ENCODE data around the gene MALT1.
"Not testable (repeated sequence)": the region's sequence is repeated elsewhere in the genome, so short reads cannot be mapped to it uniquely, and the experiment has no call there.

Gene MALT1, protein sequence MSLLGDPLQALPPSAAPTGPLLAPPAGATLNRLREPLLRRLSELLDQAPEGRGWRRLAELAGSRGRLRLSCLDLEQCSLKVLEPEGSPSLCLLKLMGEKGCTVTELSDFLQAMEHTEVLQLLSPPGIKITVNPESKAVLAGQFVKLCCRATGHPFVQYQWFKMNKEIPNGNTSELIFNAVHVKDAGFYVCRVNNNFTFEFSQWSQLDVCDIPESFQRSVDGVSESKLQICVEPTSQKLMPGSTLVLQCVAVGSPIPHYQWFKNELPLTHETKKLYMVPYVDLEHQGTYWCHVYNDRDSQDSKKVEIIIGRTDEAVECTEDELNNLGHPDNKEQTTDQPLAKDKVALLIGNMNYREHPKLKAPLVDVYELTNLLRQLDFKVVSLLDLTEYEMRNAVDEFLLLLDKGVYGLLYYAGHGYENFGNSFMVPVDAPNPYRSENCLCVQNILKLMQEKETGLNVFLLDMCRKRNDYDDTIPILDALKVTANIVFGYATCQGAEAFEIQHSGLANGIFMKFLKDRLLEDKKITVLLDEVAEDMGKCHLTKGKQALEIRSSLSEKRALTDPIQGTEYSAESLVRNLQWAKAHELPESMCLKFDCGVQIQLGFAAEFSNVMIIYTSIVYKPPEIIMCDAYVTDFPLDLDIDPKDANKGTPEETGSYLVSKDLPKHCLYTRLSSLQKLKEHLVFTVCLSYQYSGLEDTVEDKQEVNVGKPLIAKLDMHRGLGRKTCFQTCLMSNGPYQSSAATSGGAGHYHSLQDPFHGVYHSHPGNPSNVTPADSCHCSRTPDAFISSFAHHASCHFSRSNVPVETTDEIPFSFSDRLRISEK

DNA sequence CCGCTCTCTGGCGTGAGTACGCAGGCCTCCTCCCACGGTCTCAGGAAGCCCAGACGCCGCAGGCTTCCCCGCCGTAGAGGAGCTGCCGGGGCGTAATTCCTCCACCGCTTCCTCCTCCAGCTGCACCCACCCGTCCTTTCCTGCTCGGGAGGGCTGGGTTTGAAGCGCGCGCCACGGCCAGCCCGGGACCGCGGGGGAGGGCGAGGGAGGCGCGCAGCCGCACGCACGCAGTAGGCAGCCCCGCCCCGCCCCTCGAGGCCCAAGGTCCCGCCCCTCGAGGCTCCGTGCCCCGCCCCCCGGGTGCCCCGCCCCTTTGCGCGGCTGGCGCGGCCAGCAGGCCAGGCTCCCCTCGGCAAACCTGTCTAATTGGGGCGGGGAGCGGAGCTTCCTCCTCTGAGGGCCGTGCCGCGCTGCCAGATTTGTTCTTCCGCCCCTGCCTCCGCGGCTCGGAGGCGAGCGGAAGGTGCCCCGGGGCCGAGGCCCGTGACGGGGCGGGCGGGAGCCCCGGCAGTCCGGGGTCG is at the start of gene MALT1:
MALT1 (plus strand) TSS at position 355 of the 521 bp plus-strand sequence. CDS start 179 bp downstream, outside the sequence.
- peak; percentile 87 to 89 for ATAC-seq

DNA sequence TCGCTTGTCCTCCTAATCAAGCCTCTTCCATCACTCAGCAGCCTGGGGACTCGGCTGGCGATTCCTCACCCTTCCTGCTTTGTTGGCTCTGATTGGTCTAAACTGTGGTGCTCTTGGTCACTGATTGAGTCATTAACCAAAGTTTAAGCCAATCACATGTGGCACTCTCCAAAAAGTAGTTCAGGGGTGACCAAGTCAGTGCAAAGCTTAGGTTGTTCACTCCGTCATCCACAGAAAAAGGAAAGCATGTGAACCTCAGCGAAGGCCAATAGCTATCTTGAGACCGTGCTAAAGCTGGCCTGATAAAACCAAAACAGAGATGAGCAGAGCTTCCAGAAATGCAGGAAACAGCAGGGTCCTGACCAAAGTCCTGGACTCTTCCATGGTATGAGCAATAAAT is 47.3 kb upstream of the MALT1 start:
- ATAC-seq = no peak

DNA sequence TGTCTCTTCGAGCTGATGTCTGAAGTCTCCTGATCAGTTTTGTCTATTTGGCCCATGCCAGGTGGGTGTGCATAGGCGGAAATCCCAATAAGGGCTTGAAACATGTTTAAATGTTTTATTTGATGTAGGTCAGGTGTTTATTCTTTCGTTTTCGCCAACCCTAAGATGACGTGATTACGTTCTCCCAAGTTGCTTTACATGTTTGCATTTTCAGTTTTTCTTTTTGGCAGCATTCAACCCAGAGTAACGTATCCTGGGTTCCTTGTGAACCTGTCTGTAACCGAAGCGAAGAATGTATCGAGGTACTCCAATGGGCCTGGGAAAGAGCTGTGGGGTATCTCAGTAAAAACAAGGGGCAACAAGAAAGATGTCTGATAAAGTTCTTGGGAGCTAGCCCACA is 45.4 kb upstream of the MALT1 start:
- no peak for ATAC-seq

DNA sequence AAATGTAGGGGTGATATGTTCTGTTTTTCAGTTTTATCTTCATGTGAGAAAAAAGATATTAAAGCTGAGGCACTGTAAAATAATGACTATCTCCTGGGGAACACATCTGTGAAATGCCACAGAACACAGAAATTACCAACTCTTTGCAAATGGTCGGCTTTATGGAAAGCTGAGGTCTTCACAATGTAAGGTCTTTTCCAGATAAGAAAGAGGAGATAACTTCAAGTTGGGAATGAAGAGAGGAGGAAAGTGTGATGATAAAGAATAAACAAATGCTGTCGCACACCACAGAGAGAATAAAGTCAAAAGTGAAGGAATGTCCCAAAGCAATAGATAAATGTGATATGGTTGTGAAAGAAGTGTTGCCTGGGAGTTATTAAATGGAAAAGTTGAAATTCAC is 41.2 kb upstream of the MALT1 start:
- ATAC-seq = no peak

DNA sequence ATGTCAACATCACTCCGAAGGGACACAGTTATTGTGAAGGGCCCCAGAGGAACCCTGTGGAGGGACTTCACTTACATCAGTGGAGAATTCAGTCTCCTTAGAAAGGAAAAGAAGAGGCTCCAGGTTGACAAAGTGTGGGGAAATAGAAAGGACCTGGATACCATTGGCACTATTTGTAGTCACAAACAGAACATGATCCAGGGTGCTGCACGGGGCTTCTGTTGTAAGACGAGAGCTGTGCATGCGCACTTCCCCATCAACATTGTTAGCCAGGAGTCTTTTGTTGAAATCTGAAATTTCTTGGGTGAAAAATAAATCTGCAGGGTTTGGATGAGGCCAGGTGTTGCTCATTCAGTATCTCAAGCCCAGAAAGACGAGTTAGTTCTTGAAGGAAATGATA is 40.0 kb upstream of the MALT1 start:
- no peak for ATAC-seq

DNA sequence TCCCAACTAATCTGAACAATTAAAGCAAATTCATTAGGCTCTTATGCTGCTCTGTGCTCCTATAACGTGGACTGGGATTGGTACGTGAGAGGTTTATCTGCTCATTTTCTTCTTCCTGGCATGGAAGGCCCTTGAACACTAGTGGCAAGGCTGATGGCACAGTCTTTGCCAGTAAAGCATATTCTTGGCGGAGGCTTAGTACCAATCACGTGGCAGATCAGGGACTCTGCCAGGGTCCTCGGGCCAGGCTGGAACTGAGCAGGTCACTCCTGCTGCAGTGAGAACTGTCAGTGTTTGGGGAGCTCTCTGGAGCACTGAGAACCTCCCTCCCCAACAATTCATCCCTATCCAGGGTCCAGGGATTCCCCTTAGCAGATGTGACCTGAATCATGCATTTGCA is 38.7 kb upstream of the MALT1 start:
- no peak for ATAC-seq

DNA sequence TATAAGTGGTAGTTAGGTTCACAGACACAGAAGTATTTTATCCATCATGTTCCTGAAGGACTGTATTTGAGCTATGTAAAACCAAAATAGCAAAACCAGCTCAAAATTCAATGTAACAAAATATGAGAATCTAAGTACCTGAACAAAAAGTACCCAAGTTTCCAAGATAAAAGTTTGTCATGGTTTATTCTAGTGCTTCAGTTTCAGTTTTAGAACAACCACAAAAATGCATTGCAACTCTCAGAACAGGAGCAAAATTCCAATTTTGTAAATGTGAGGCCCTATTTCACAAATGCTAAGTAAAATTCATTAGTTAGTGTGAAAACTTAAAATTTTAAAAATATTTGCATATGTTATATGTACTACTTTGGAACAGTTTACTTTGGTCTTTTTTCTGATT is 37.4 kb upstream of the MALT1 start:
- ATAC-seq = no peak

DNA sequence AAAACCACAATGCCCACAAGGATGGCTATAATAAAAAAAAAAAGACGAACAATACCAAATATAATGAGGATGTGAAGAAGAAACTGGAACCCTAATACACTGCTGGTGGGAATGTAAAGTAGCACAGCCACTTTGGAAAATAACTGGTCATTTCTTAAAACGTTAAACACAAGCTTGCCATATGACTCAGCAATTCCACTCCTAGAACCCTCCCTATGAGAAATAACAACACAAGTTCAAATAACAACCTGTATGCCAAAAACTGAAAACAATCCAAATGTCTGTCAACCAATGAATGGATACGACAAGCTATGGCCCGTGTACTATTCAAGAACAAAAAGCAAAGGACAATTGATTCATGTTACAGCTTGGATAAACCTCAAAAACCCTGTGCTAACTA is 35.4 kb upstream of the MALT1 start:
- no peak for ATAC-seq

DNA sequence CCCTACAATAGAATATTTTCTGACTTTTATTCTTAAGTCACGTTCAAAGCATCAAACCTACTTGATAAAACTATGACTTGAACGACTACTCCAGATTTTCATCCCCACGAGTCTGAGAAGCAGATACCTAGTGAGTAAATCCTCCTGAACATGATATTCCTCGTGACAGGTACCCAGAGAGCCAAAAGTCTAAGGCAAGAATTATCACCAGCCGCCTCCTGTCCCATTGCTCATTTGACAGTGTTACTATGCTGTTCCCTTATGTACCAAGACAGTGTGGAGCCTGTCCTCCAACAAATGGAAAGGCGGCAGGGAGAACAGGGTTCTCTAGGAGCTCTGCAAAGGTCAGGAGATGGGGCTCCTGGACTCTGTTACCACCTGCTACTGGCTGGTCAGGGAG is 34.1 kb upstream of the MALT1 start:
- no peak for ATAC-seq

DNA sequence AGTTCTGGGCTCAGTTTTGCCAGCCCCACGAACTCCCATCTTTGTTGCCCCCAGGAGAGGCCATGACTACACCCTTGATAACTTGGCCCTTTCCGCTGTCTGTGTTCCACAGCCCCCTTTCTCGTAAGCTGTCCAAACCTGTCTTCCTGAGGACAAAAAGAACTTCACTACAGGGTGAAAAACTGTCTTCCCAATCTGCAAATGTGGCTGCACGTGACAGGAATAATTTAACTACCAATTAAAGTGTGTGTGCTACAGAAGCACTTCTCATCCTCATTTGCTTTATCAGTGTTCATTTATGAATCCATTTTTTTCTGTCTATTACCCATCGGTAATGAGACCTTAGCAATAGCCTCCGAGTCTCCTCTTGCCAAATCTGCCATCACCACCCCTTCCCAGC is 33.3 kb upstream of the MALT1 start:
- no peak for ATAC-seq

DNA sequence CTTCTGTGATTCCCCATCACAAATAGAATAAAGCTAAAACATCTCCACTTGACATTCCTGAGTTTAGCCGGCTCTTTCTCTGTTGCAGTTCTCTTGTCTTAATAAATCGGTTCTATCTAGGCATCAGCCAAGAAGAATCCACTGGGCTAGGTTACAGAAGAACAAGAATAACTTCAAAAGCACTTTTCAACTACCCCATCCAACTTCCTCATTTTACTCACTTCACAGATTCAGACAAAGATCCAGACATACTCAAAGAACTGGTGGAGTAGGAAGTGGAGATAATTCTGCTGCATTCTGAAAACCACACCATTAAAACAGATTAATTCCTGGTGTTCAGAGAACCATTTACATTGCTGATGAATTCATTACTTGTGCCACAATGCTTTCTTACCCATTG is 32.8 kb upstream of the MALT1 start:
- ATAC-seq = no peak

DNA sequence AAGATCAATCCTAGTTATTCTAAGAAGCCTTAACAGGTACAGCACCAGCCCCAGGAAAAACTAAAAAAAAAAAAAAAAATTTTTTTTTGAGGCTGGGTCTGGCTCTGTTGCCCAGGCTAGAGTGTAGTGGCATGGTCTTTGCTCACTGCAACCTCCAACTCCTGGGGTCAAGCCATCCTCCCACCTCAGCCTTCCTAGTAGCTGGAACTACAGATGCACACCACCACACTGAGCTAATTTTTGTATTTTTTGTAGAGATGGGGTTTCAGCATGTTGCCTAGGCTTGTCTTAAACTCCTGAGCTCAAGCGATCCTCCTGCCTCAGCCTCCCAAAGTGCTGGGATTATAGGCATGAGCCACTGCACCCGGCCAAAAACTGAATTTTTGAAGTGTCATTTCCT is 32.0 kb upstream of the MALT1 start:
- no peak for ATAC-seq

DNA sequence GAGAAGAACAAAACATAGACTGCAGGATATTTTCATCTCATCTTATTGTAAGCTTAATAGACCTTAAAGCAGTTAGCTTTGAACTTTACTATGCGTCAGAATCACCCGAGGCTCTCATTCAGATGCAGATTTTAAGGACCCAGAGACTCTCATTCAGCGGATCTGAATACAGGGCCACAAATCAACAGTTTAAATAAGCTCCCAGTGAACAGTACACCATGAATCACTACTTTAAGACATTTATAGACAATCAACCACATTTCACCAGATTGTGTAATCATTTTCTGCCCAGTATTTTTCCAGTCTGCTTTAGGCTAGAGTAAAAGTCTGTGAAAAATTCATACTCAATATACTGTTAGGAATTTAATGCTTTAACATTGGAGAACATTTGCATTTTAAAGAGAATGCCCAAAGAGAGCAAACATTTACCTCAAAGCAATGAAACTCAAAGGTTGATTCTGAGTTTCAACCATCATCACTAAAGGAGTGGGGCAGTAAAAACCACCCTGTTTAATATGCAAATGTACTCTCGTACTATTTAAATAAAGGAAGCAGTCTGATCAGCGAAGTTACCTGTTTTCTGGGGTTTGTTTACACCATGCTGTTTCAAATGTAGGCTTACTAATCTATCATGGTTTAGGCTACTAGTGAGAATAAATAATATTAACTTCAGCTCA is 31.4 kb upstream of the MALT1 start:
- peak; percentile 79 to 82 for ATAC-seq

DNA sequence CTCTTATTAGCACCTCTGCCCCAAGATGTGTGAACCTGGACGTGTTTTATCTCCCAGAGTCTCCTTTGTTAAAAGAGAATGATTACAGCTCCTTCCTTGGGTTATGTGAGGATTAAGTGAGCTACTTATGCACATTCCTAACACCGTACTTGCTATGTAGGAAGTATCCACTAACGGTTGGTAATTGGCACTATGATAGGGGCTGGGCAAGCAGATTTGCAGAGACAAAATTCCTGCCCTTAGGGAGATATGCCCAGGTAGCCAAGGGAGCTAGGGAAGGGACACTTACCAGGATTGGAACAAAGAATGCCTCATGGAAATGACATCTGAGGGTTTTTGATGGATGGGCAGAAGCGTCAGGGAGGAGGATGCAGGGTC is 30.8 kb upstream of the MALT1 start:
- no peak for ATAC-seq

DNA sequence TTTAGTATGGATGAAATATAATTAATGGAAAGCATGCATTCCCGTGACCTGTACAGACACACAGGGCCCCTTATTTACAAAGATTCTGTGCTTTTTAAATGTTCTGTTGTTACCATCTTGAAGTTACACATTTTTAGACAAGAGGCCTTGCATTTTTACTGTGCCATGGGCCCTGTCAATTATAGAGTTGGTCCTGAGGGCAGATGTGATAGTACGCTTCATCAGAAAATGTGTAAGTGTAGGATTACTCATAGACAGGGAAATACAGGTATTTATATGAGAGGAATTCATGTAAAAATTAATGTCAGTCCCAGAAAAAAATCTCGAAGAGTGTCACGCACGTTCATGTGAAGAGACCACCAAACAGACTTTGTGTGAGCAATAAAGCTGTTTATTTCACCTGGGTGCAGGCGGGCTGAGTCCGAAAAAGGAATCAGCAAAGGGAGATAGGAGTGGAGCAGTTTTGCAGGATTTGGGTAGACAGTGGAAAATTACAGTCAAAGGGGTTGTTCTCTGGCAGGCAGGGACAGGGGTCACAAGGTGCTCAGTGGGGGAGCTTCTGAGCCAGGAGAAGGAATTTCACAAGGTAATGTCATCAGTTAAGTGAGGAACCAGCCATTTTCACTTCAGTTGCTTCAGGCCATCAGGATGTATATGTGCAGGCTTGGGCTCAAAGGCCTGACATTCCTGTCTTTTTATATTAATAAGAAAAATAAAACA is 30.2 kb upstream of the MALT1 start:
- no peak for ATAC-seq

DNA sequence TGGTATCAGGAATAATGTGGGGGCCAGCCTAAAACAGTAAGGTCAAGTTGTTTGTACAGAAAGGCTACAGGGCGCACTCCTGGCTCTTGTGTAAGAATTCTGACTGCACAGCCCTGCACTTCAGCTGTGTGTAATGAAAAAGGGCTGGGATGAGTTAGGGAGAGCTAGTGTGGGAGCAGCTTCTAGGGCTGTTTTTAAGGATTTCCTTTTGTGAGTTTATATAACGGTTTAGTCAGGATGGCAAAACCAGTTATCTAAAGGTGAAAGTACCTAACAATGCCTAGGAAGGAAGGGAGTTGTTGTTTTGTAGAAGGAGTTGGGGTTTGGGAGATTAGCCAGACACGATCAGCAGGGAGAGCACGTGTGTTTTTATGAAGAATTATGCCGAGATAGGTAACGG is 27.7 kb upstream of the MALT1 start:
- not testable (repeated sequence) for ATAC-seq

DNA sequence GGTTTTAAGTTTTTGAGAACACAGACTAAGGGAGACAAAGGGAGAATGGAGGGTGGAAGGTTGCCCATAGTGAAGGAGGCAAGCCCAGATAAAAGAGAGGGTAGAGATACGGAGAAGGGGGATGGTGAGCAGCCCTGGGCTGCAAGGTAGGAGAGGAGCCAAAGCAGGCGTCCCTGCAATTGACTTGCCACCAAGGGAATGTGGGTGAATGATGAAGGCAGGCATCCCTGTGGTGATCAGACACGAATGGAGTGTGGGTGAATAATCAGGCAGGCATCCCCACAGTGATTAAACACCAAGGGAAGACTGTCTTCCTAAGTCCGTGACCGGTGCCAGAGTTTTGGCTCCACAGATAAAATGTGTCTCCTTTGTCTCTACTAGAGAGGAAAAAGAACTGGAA is 25.9 kb upstream of the MALT1 start:
- no peak for ATAC-seq

DNA sequence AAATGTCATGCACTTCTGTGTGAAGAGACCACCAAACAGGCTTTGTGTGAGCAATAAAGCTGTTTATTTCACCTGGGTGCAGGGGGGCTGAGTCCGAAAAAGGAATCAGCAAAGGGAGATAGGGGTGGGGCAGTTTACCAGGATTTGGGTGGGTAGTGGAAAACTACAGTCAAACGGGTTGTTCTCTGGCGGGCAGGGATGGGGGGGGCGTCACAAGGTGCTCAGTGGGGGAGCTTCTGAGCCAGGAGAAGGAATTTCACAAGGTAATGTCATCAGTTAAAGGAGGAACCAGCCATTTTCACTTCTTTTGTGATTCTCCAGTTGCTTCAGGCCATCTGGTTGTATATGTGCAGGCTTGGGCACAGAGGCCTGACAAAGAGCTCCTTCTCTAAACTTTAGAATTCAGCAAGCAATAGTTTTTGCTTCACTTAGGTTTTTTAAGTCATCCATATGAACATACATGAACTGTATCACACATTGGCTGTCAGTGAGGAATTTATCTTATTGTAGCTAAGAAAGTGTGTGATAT is 24.9 kb upstream of the MALT1 start:
- ATAC-seq = no peak

DNA sequence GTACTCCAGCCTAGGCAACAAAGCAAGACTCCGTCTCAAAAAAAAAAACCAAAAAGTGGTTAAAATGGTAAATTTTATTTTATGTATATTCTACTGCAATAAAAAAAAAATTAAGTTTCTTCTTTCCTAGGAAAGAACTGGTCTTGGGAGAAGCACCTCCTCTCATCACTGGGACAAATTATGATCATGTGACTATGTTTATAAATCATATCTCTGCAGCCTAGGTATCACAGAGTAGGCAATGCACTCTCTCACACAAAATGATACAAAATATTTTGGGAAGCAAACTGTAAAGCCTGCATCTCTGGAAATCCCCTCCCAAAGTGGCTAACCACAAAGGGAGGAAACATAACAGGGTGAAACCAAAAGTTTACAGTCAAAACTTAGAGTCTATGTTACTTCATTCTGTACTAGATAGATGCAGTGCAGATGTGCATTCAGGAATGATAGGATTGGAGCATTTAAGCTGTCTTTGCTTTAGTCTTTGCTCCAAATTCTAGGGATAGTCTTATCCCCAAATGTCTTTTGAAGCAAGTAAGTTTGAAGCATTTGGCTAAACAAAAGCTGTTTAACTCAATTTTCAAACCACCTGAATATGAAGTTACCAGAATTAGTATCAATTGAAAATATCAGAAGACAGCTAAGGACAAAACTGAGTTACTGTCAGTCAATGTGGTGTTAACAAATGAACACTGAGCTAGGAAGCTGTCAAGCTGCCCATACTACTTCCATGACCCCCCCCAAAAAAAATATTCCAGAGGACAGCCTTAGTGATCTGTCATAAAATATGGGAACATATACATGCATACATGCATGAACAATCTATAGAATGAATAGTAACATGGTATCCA is 21.1 kb upstream of the MALT1 start:
- ATAC-seq = peak; percentile 70 to 75

DNA sequence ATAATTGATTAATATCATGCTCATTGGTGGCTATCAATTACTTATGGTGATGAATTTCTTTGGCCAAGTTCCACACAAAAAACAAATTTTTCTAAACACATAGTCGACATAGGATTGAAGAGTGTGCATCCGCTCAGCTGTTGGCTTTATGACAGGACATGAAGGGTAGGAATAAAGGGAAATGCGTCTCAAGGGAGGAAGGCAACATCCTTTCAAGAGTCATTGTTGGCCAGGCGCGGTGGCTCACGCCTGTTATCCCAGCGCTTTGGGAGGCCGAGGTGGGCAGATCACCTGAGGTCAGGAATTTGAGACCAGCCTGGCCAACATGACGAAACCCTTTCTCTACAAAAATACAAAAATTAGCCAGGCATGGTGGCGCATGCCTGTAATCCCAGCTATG is 20.4 kb upstream of the MALT1 start:
- ATAC-seq = not testable (repeated sequence)

DNA sequence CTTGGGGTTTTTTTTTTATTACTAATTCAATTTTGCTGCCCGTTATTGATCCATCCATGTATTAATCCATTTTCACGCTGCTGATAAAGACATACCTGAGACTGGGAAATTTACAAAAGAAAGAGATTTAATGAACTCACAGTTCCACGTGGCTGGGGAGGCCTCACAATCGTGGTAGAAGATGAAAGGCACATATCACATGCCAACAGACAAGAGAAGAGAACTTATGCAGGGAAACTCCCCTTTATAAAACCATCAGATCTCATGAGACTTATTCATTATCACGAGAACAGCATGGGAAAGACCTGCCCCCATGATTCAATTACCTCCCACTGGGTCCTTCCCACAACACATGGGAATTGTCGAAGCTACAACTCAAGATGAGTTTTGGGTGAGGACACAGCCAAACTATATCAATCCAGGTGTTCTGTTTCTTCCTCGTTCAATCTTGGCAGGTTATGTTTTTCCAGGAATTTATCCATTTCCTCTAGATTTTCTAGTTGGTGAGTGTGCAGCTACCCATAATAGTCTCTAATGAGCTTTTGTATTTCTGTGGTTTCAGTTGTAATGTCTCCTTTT is 18.0 kb upstream of the MALT1 start:
- ATAC-seq = not testable (repeated sequence)

Data from activated CD4-positive, CD25-positive, alpha-beta regulatory T cell treated with anti-CD3 and anti-CD28 coated beads, Interleukin-2, amount 50 U/mL, for 24 hours (primary cell).